A673 (cell line): Measurements from ENCODE around the gene ADAMTS12.

Experiments
- CTCF ChIP-seq: fragments of 300-800, 200-600 bp; sonication (generic); conservative IDR thresholded peaks from 2 replicates; pipeline ENCODE4 v1.5.1; 2017; ENCODE audit warnings: low read depth, mild to moderate bottlenecking, antibody characterized with exemption, low read length, moderate library complexity, mixed read lengths
- EZH2 ChIP-seq: fragments of 200-600 bp; sonication (generic); IDR thresholded peaks from 2 replicates; pipeline ENCODE4 v1.6.1; 2017; ENCODE audit warnings: borderline replicate concordance, low read depth, mild to moderate bottlenecking, mixed read lengths, antibody characterized with exemption, low read length; ENCODE audit not compliant: poor library complexity, severe bottlenecking

- TF ChIP-seq CTCF, result no peak
- TF ChIP-seq EZH2, result no peak
Measured at GRCh38 chr5:33837301-33837700, 54.5 kb downstream of the ADAMTS12 start.
